Brain microvascular endothelial cell (primary cell): Measurements from ENCODE around the gene PARD6A.
A peak's percentile ranks its signal among the peaks of the same experiment; 100 is the strongest.

ENCODE experiments used
- DNase-seq: peaks from one replicate; pipeline ENCODE4 v3.0.0-alpha.2; 2020
- H3K27ac ChIP-seq: fragments of 250-450 bp; sonication (Bioruptor Pico); 2 replicates; pipeline ENCODE4 v1.5.1; 2020; ENCODE audit warnings: mild to moderate bottlenecking, moderate library complexity
- H3K27me3 ChIP-seq: fragments of 250-450 bp; sonication (Bioruptor Pico); replicated peaks from 2 replicates; pipeline ENCODE4 v1.5.1; 2020; ENCODE audit warnings: mild to moderate bottlenecking
- H3K36me3 ChIP-seq: fragments of 250-450 bp; sonication (Bioruptor Pico); replicated peaks from 2 replicates; pipeline ENCODE4 v1.5.1; 2020; ENCODE audit warnings: mild to moderate bottlenecking
- H3K4me3 ChIP-seq: 2 replicates; pipeline ENCODE4 v1.5.1; 2011; ENCODE audit warnings: low read depth, mild to moderate bottlenecking, control low read depth, low read length, moderate library complexity
- in situ Hi-C: cut with HindIII; loops from 2 replicates; pipeline ENCODE4 v1.10.0; 2017; ENCODE audit warnings: low sequenced_read_pairs, low pct_ligation_motif_present
- TF ChIP-seq, protein P1 (sequence below): IDR thresholded peaks from 2 replicates; pipeline ENCODE4 v1.5.1; 2011; ENCODE audit warnings: low read depth, mild to moderate bottlenecking, moderate library complexity, low read length, control low read depth, inconsistent platforms; ENCODE audit errors: missing control alignments

The PARD6A gene

DNA sequence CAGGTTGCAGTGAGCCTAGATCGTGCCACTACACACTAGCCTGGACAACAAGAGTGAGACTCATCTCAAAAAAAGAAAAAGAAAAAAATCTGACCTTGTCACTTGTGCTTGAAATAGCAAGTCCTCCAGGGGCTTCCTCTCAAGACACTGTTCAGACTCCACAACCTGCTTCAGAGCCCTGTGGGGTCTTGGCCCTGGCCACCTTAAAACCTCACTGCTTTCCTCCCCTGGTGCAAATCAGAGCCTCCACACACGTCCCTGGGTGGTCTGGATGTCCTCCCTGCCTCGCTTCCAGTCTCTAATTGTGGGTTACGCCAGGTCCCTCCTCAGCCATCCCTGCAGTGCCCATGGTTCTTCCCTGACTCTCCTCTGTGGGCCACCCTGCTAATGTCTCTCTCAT lies 5.4 kb upstream of the PARD6A start:
- in situ Hi-C loops = no loop called here
- H3K4me3 ChIP-seq = no peak overlapping the region
- TF ChIP-seq, protein P1, sequence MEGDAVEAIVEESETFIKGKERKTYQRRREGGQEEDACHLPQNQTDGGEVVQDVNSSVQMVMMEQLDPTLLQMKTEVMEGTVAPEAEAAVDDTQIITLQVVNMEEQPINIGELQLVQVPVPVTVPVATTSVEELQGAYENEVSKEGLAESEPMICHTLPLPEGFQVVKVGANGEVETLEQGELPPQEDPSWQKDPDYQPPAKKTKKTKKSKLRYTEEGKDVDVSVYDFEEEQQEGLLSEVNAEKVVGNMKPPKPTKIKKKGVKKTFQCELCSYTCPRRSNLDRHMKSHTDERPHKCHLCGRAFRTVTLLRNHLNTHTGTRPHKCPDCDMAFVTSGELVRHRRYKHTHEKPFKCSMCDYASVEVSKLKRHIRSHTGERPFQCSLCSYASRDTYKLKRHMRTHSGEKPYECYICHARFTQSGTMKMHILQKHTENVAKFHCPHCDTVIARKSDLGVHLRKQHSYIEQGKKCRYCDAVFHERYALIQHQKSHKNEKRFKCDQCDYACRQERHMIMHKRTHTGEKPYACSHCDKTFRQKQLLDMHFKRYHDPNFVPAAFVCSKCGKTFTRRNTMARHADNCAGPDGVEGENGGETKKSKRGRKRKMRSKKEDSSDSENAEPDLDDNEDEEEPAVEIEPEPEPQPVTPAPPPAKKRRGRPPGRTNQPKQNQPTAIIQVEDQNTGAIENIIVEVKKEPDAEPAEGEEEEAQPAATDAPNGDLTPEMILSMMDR = no peak
- H3K27me3 ChIP-seq = peaks cover 16% of the 10 kb centered on the region
- no peak for DNase-seq
- no peaks in the 10 kb centered on the region for H3K36me3 ChIP-seq
- H3K27ac ChIP-seq = no peak overlapping the region

DNA sequence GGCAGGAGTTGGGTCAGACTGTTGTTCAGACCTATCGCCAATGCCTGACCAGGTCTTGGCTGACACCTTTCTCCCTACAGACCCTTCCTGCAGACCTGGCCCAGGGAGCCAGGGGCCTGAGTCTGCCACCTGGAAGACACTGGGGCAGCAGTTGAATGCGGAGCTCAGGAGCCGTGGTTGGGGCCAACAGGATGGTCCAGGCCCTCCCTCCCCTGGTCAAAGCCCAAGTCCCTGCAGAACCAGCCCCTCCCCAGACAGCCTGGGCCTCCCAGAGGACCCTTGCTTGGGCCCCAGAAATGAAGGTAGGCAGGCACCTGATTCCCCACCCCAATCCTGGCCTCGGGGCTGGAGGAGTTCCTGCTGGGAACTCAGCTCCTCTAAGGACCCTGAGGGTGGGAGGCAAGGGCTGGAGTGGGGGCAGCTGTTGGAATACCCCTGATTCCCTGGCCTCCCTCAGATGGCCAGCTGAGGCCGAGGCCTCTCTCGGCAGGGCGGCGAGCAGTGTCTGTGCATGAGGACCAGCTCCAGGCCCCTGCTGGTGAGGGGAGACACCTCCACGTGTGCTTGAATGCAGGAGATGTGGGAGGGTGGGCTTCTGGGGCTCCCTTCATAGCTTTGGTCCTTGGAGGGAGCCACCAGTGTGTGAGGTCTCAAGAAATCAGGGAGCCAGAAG lies 4.3 kb upstream of the PARD6A start:
- no peak overlapping the region for H3K4me3 ChIP-seq
- peaks cover 11% of the 10 kb centered on the region for H3K27me3 ChIP-seq
- no peak overlapping the region for H3K27ac ChIP-seq
- DNase-seq = no peak
- no peaks in the 10 kb centered on the region for H3K36me3 ChIP-seq
- in situ Hi-C loops = no loop called here
- TF ChIP-seq, protein P1 = no peak

DNA sequence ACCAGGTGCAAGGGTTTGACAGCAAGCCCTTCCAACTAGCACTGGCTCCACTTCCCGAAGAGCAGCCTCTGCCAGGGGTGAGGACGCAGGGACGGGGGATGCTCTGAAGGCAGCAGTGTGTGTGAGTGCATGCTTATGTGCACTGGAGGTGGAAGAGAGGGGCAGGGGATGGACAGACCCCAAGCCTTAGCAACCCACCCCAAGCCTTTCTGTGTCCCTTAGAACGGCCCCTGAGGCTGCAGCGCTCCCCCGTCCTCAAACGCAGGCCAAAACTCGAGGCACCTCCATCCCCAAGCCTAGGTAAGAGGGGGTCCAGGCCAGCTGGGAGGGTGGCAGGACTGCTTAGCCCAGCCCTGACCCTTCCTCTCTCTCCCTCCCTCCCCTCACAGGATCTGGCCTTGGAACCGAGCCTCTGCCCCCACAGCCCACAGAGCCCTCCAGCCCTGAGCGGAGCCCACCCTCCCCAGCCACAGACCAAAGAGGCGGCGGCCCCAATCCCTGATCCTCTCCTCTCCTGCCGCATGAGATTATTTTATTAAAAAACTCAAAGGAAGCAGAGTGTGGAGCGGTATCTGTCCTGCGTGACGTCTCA lies 3.6 kb upstream of the PARD6A start:
- Histone ChIP-seq H3K27me3 (peaks cover 4% of the 10 kb centered on the region), H3K27ac (no peak overlapping the region), H3K36me3 (no peaks in the 10 kb centered on the region), H3K4me3 (no peak overlapping the region)
- TF ChIP-seq, protein P1 = no peak
- no peak for DNase-seq
- in situ Hi-C loops = no loop called here

DNA sequence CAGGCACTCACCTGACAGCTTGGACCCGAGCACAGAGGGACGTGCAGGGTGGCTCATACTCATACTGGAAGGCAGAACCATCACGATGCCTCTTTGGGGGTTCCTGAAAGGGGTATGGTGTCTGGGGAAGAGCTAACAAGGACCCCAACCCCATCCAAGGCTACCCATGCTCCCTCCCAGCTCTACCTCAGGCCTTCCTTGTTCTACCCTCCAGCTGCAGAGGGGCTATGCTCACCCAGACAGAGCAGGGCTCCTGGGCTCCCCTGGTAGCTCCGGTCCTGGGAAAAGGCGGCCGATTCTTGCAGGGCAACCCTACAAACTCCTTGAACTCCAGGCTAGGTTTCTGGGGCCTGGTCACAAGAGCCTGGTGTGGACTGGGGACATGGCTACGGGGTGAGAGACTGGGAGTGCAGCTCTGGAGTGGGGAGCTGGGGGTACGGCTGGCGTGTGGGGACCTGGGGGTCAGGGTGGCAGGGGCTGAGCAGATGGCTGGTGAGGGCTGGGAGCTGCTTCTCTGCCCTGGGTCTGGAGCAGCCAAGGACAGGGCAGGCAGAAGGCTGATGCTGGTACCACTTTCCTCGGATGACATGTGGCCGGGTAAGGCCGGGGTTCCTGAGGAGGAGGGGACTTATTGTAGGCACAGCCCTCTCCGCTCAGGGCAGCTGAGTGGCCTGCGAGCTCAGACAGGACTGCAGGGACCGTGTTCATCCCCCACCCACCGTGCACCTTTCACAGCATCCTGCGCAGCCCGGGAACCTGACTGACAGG lies 2.8 kb upstream of the PARD6A start:
- TF ChIP-seq, protein P1 = no peak
- Histone ChIP-seq H3K27me3 (no peaks in the 10 kb centered on the region), H3K36me3 (no peaks in the 10 kb centered on the region), H3K27ac (no peak overlapping the region), H3K4me3 (no peak overlapping the region)
- no peak for DNase-seq
- in situ Hi-C loops = no loop called here

DNA sequence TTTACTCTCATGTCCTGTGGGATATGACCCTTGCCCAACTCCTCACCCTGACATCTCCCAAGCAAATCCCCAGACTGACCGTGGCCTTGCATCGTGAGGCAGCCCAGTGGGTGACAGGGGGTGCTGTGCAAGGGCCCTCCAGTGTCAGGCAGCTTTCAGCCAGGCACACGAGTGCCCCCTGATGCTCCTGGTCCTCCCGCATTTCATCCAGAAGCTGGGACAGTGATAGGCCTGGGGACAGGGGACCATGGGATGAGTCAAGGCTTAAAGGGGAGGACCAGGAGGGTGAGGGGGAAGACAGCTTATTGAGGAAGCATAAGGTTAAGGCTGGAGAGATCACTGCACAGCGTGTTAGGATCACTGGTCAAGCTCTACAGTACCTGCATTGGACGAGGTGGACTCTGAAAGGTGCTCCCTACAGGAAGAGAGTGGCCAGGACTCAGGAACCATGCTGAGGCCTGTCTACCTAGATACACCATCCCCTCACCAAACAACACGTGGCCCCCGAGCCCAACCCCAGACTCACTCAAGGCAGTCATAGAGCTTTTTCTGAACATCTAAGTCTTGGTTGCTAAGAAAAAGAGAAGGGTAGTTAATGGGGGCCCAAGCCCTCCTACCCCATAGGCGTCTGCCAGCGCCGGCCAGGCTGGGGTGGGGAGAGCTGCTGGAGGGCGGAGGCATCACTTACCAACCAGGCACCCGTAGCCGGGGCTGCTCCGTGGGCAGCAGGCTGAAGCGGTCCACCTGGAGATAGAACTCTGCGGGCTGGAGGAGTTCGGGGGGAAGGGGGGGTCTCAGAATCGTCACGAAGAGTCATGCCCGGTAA lies 1.7 kb upstream of the PARD6A start:
- Histone ChIP-seq H3K27me3 (no peaks in the 10 kb centered on the region), H3K36me3 (no peaks in the 10 kb centered on the region), H3K4me3 (peak overlapping the region; percentile 85), H3K27ac (no peak overlapping the region)
- TF ChIP-seq, protein P1 = no peak
- no peak for DNase-seq
- in situ Hi-C loops = no loop called here
